Fibroblast of the aortic adventitia (primary cell): Measurements from ENCODE around the gene ACYP2. TPM values are rescaled to one million over a fixed set of nuclear protein-coding genes. Genes with fewer than 3 reads are reported as not detected.
"Not testable (repeated sequence)": the region's sequence is repeated elsewhere in the genome, so short reads cannot be mapped to it uniquely, and the experiment has no call there.

Experiments used
- DNase-seq: peaks from one replicate; pipeline ENCODE4 v3.0.0-alpha.2; 2010; ENCODE audit warnings: low read depth
- H3K4me3 ChIP-seq: 2 replicates; pipeline ENCODE4 v1.5.1; 2011; ENCODE audit warnings: low read depth, mild to moderate bottlenecking, control low read depth, low read length, moderate library complexity
- CTCF ChIP-seq: IDR thresholded peaks from 2 replicates; pipeline ENCODE4 v1.5.1; 2011; ENCODE audit warnings: mild to moderate bottlenecking, low read length, control low read depth, inconsistent platforms; ENCODE audit not compliant: insufficient read depth
- total RNA-seq: library from RNA; depleted of rRNA; stranded (reverse); fragments of >200 nt; gene quantifications from 2 replicates; pipeline ENCODE4 v1.2.3, GENCODE V29; 2012; ENCODE audit warnings: low replicate concordance

ACYP2 gene
- total RNA-seq, 1 donor, result 11.5 TPM

DNA sequence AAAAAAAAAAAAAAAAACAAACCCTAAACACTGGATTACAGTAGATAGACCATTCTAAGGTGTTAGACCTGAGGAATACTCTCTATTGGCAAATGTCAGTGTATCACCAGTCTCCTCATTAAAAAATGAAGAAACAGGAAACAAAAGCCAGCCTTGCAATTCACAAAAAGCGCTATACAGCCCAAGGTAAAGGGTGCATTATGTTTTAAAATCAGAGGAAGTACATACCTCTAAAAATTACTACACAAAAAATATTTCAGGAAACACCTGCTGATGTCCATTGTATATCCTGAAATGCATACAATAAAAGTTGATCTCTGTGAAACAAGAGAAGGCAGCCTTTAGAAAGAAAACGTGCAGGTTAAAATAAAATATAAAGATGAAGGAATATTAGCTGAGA lies 195.5 kb downstream of the ACYP2 start:
- TF ChIP-seq CTCF, result no peak
- H3K4me3 ChIP-seq, result no peak overlapping the region
- no peak for DNase-seq

DNA sequence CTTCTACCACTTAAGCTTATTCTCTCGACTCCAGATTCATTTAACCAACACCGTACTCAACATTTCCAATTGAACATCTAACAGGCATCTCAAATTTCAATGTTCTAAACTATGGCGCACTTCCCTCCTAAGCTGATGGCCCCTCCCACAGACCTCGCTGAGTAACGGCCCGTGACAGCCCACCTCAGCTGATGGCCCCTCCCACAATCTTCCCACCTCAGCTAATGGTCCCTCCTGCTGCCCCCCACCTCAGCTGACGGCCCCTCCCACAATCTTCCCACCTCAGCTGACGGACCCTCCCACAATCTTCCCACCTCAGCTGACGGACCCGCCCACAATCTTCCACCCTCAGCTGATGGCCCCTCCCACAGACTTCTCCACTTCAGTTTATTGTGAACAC lies 197.7 kb downstream of the ACYP2 start:
- DNase-seq, result no peak
- no peak for TF ChIP-seq CTCF
- H3K4me3 ChIP-seq, result no peak overlapping the region

DNA sequence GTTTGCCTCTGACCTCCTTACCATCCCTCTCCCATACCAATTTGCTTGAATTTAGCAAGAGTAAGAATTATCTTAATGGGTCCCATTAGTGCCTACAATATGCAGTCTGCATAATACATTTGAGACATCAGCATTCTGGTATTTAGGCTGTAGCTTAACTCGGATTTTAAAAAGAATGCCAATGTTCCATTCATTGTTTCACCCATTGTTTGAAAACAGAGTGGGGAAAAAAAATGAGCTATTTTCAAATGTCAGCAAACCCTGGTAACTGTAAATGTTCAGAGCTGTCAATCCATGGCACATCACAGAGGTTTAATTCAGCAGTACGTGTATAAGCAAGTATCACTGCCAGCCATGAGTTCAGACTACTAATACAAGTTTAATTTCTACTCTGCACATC lies 202.6 kb downstream of the ACYP2 start:
- no peak for TF ChIP-seq CTCF
- DNase-seq, result no peak
- H3K4me3 ChIP-seq, result no peak overlapping the region

DNA sequence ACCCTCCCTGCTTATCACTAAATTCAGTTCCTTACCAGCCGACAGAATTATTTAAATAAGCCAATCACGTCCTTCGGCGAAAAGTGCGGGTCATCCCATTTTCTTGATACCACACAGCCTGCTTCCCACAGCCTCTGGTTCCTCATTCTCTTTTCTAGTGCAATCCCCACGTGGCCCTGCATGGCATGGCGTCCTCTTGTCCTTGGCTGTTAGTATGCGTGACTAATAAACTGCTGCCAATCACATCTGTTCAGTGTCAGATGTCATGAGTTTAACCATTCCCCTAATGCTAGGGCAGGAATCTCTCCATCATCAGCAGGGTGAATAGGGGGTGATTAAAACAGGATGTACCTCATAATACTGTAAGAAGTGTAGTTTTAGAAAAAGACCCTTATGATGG lies 203.4 kb downstream of the ACYP2 start:
- H3K4me3 ChIP-seq, result no peak overlapping the region
- DNase-seq, result no peak
- TF ChIP-seq CTCF, result no peak

DNA sequence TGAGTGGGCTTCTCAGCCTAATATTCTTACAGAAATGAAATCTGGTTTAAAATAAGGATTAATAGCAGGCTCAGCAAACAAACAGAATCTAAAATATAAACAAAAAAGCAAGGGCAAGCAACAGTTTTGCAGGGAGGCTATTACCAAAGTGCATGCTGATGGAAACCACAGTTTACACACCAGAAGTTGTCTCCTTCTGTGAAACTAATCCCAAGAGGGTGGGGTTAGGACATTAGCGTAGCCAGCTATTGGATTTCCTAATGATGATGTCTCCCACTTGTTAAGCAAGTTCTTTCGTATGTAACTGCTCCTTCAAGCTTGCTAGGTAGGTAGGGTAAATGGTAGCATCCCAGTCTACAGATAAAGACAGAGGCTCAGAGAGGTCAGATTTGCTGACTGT lies 205.6 kb downstream of the ACYP2 start:
- no peak overlapping the region for H3K4me3 ChIP-seq
- DNase-seq, result no peak

DNA sequence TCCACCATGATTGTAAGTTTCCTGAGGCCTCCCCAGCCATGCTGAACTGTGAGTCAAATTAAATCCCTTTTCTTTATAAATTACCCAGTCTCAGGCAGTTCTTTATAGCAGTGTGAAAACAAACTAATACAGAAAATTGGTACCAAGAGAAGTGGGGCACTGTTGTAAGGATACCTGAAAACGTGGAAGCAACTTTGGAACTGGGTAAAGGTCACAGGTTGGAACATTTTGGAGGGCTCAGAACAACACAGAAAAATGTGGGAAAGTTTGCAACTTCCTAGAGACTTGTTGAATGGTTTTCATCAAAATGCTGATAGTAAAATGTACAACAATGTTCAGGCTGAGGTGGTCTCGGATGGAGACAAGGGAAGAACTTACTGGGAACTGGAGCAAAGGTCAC lies 209.1 kb downstream of the ACYP2 start:
- H3K4me3 ChIP-seq, result not testable (repeated sequence)

More for the DNA sequence above, 205.6 kb downstream of the ACYP2 start:
- no peak for TF ChIP-seq CTCF

GRCh38 chr2:54325148-54325547 lies 209.7 kb downstream of the ACYP2 start:
- no peak for TF ChIP-seq CTCF
- no peak for DNase-seq
- no peak overlapping the region for H3K4me3 ChIP-seq

More for the DNA sequence above, 209.1 kb downstream of the ACYP2 start:
- DNase-seq, result not testable (repeated sequence)
